IMR-90 (cell line): Measurements from ENCODE around the gene PTAR1.

Source experiments
- BHLHE40 ChIP-seq: fragments of 150-350 bp; IDR thresholded peaks from 2 replicates; pipeline ENCODE4 v1.6.1; 2016; ENCODE audit warnings: mild to moderate bottlenecking, low read depth, low read length
- CEBPB ChIP-seq: IDR thresholded peaks from 2 replicates; pipeline ENCODE4 v1.6.1; 2012; ENCODE audit warnings: low read depth, low read length, improper control_type of control experiment
- CTCF ChIP-seq: conservative IDR thresholded peaks from 2 replicates; pipeline ENCODE4 v1.5.1; 2012; ENCODE audit warnings: mild to moderate bottlenecking, low read depth, low read length, improper control_type of control experiment
- FOS ChIP-seq: fragments of 150-350 bp; IDR thresholded peaks from 2 replicates; pipeline ENCODE4 v1.6.1; 2016; ENCODE audit warnings: low read depth, low read length
- MAFK ChIP-seq: IDR thresholded peaks from 2 replicates; pipeline ENCODE4 v1.6.1; 2012; ENCODE audit warnings: low read depth, low read length, improper control_type of control experiment
- MXI1 ChIP-seq: IDR thresholded peaks from 2 replicates; pipeline ENCODE4 v1.6.1; 2012; ENCODE audit warnings: low read depth, mild to moderate bottlenecking, low read length, moderate library complexity, borderline replicate concordance
- NFE2L2 ChIP-seq: fragments of 150-350 bp; IDR thresholded peaks from 2 replicates; pipeline ENCODE4 v1.6.1; 2016; ENCODE audit warnings: low read depth, mild to moderate bottlenecking, low read length
- POLR2A ChIP-seq: IDR thresholded peaks from 2 replicates; pipeline ENCODE4 v1.6.1; 2012; ENCODE audit warnings: mild to moderate bottlenecking, low read depth, low read length
- RAD21 ChIP-seq: IDR thresholded peaks from 2 replicates; pipeline ENCODE4 v1.6.1; 2012; ENCODE audit warnings: low read length, improper control_type of control experiment
- RCOR1 ChIP-seq: IDR thresholded peaks from 2 replicates; pipeline ENCODE4 v1.6.1; 2012; ENCODE audit warnings: mild to moderate bottlenecking, low read length, improper control_type of control experiment; ENCODE audit not compliant: insufficient replicate concordance
- RFX5 ChIP-seq: IDR thresholded peaks from 2 replicates; pipeline ENCODE4 v1.8.0; 2012; ENCODE audit warnings: low read depth, mild to moderate bottlenecking, low read length, moderate library complexity
- SMC3 ChIP-seq: fragments of 150-350 bp; IDR thresholded peaks from 2 replicates; pipeline ENCODE4 v1.6.1; 2016; ENCODE audit warnings: low read depth, mild to moderate bottlenecking, antibody characterized with exemption, low read length, moderate library complexity
- TF ChIP-seq, protein P1 (sequence below): fragments of 150-350 bp; IDR thresholded peaks from 2 replicates; pipeline ENCODE4 v1.6.1; 2016; ENCODE audit warnings: low read depth, mild to moderate bottlenecking, low read length, moderate library complexity, borderline replicate concordance
- TF ChIP-seq, protein P2 (sequence below): fragments of 150-350 bp; IDR thresholded peaks from 2 replicates; pipeline ENCODE4 v1.6.1; 2017; ENCODE audit warnings: mild to moderate bottlenecking, antibody characterized with exemption, low read length, low read depth

DNA sequence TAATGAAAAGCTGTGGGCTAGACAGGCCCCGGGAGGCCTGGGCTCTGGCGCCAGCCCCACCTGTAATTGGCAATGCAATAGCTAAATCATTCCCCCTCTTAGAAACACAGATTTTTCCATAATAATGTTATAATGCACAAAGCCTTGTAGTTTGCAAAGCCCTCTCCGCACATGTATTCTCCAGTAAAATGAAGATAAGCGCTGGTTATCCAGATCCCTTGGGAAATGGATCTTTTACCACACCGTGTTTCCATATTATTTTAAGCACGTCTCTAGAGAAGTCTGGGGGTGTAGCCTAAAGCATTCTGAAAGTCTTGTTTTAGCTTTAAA is 86.5 kb downstream of the PTAR1 start:
- no peak for TF ChIP-seq CTCF
- no peak for TF ChIP-seq SMC3
- no peak for TF ChIP-seq RAD21
- TF ChIP-seq RFX5, result no peak
- TF ChIP-seq POLR2A, result no peak
- no peak for TF ChIP-seq BHLHE40
- no peak for TF ChIP-seq CEBPB
- TF ChIP-seq FOS, result no peak
- TF ChIP-seq MXI1, result no peak
- TF ChIP-seq, protein P1, sequence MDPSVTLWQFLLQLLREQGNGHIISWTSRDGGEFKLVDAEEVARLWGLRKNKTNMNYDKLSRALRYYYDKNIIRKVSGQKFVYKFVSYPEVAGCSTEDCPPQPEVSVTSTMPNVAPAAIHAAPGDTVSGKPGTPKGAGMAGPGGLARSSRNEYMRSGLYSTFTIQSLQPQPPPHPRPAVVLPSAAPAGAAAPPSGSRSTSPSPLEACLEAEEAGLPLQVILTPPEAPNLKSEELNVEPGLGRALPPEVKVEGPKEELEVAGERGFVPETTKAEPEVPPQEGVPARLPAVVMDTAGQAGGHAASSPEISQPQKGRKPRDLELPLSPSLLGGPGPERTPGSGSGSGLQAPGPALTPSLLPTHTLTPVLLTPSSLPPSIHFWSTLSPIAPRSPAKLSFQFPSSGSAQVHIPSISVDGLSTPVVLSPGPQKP, result no peak
- TF ChIP-seq NFE2L2, result no peak
- no peak for TF ChIP-seq MAFK
- no peak for TF ChIP-seq RCOR1
- TF ChIP-seq, protein P2, sequence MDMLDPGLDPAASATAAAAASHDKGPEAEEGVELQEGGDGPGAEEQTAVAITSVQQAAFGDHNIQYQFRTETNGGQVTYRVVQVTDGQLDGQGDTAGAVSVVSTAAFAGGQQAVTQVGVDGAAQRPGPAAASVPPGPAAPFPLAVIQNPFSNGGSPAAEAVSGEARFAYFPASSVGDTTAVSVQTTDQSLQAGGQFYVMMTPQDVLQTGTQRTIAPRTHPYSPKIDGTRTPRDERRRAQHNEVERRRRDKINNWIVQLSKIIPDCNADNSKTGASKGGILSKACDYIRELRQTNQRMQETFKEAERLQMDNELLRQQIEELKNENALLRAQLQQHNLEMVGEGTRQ, result no peak
